ENCODE measurements around the gene BNC1.

GRCh38 chr15:83319771-83320170, 35.3 kb upstream of the BNC1 start:
- TF ChIP-seq, protein P1, sequence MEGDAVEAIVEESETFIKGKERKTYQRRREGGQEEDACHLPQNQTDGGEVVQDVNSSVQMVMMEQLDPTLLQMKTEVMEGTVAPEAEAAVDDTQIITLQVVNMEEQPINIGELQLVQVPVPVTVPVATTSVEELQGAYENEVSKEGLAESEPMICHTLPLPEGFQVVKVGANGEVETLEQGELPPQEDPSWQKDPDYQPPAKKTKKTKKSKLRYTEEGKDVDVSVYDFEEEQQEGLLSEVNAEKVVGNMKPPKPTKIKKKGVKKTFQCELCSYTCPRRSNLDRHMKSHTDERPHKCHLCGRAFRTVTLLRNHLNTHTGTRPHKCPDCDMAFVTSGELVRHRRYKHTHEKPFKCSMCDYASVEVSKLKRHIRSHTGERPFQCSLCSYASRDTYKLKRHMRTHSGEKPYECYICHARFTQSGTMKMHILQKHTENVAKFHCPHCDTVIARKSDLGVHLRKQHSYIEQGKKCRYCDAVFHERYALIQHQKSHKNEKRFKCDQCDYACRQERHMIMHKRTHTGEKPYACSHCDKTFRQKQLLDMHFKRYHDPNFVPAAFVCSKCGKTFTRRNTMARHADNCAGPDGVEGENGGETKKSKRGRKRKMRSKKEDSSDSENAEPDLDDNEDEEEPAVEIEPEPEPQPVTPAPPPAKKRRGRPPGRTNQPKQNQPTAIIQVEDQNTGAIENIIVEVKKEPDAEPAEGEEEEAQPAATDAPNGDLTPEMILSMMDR (IDR thresholded peaks at IDR 0.05) = no peak
- no peak for TF ChIP-seq POLR2A (IDR thresholded peaks at IDR 0.05)
